Testis (tissue), 2 donors: Measurements from ENCODE around the gene SIRPG.

Experiments
- CTCF ChIP-seq, 3 experiments: fragments of 450-650 bp in 2 of 3; fragments of 200-600 bp in 1 of 3; sonication (generic) in 1 of 3; IDR thresholded peaks; one replicate each; pipeline ENCODE4 v1.5.1; 2016 to 2019; ENCODE audit warnings: antibody characterized with exemption in 3 of 3, mild to moderate bottlenecking in 2 of 3, moderate library complexity in 1 of 3
- POLR2A ChIP-seq: fragments of 450-650 bp; IDR thresholded peaks from one replicate; pipeline ENCODE4 v1.6.1; 2017; ENCODE audit warnings: antibody characterized with exemption, mild to moderate bottlenecking, moderate library complexity

DNA sequence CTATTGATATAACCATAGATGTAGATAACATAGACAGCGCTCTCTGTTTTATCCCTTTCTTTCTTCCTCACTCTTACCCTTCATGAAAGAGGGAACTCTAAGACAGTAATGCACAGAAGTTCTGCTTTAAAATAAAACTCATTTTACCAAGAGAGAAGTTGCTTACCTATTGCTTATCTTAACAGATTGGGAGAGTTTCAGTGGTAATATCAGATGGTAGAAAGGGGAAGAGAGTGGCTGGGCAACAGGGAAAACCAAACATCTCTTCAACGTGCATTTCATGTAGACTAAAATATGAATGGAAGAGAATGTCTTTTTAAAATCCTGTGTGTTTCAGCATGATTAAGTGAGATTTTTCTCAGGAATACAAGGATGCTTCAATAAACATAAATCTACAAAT is 45.3 kb upstream of the SIRPG start:
- TF ChIP-seq POLR2A: no peak
- TF ChIP-seq CTCF (IDR thresholded peaks at IDR 0.05): no peak
